Mononuclear cell (primary cell): ENCODE measurements around the gene PAXIP1. TPM values are rescaled to one million over a fixed set of nuclear protein-coding genes. Genes with fewer than 3 reads are reported as not detected.
"Not testable (repeated sequence)": the region's sequence is repeated elsewhere in the genome, so short reads cannot be mapped to it uniquely, and the experiment has no call there.

Experiments
- H3K27me3 ChIP-seq: 2 replicates; pipeline ENCODE4 v1.6.0; 2011; ENCODE audit warnings: low read length, control low read depth; ENCODE audit not compliant: insufficient read depth
- H3K4me1 ChIP-seq: 2 replicates; pipeline ENCODE4 v1.5.1; 2011; ENCODE audit warnings: mild to moderate bottlenecking, low read length, control low read depth; ENCODE audit not compliant: insufficient read depth
- H3K4me3 ChIP-seq: 2 replicates; pipeline ENCODE4 v1.5.1; 2011; ENCODE audit warnings: mild to moderate bottlenecking, low read length, moderate library complexity
- H3K9me3 ChIP-seq: 2 replicates; pipeline ENCODE4 v1.5.1; 2011; ENCODE audit warnings: low read depth, mild to moderate bottlenecking, control low read depth, low read length
- total RNA-seq: library from RNA; depleted of rRNA; stranded (reverse); fragments of >200 nt; gene quantifications from one replicate; pipeline ENCODE4 v1.2.3, GENCODE V29; 2012

The PAXIP1 gene
- total RNA-seq = 6.3 TPM

DNA sequence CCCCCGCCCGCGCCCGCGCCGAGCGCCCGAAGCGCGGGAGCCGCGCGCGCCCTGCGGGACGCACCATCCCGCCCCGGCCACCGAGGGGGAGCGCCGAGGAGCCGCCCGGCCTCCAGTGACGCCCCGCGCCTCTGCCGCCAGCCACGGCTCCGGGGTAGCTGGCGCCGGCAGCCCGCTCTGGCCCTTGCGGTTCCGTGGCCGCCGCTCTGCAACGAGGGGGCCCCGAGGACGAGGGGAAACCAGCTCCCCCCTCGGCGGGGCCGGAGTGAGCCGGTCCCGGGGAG lies at the start of gene PAXIP1:
TSS of gene PAXIP1 (minus strand) at position 33 of the 284 bp plus-strand sequence. CDS start 195 bp downstream, outside the sequence.
- H3K27me3 ChIP-seq = no peaks in the 10 kb centered on the region
- H3K4me3 ChIP-seq = peak within 1 kb of the TSS; percentile 94
- H3K4me1 ChIP-seq = peaks cover 27% of the 10 kb centered on the region
- no peaks in the 10 kb centered on the region for H3K9me3 ChIP-seq

DNA sequence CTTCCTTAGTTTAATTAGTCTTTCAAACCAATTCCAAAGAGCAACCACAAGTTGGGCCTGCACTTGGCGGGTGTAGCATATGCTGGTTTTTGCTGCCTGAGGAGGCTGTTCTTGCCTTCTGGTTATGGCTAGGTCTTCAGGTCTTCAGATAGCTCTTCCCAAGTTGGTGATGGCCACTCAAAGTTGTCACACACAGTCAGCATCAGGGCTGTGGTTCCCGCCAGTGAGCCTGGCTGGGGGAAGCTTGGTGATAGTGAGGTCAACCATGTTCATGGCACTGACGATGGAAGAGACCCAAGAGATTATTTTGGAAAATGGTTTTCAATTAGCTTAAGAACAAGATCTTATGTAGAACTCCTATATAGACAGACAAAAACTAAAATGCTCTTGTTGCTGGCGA lies 48.4 kb upstream of the PAXIP1 start:
- Histone ChIP-seq H3K4me1 (no peaks in the 10 kb centered on the region), H3K9me3 (no peaks in the 10 kb centered on the region), H3K4me3 (no peak overlapping the region), H3K27me3 (no peaks in the 10 kb centered on the region)

DNA sequence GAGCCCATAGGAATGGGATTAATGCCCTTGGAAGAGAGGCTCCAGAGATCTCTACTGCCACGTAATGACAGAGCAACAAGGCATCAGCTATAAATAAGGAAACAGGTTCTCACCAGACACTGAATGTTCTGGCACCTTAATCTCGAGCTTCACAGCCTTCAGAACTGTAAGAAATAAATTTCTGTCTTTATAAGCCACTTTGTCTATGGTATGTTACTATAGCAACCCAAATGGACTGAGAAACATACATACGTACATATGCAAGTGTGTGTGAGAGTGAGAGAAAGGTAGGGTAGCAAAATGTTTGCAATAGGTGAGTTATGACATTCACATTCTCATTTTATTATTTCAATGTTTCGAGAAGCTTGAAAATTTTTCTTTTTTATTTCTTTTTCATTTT lies 45.1 kb upstream of the PAXIP1 start:
- H3K4me3 ChIP-seq = no peak overlapping the region
- H3K27me3 ChIP-seq = no peaks in the 10 kb centered on the region
- H3K9me3 ChIP-seq = no peaks in the 10 kb centered on the region
- H3K4me1 ChIP-seq = no peaks in the 10 kb centered on the region

- H3K9me3 ChIP-seq = no peaks in the 10 kb centered on the region
- no peak overlapping the region for H3K4me3 ChIP-seq
- H3K27me3 ChIP-seq = no peaks in the 10 kb centered on the region
- H3K4me1 ChIP-seq = no peaks in the 10 kb centered on the region
Measured at GRCh38 chr7:155043756-155044155, 40.8 kb upstream of the PAXIP1 start.

GRCh38 chr7:155038335-155038734 lies 35.4 kb upstream of the PAXIP1 start:
- Histone ChIP-seq H3K4me1 (no peaks in the 10 kb centered on the region), H3K4me3 (no peak overlapping the region), H3K9me3 (no peaks in the 10 kb centered on the region), H3K27me3 (no peaks in the 10 kb centered on the region)

- H3K4me3 ChIP-seq, H3K4me1 ChIP-seq, H3K27me3 ChIP-seq, H3K9me3 ChIP-seq: not testable (repeated sequence)
Measured at GRCh38 chr7:155034495-155034894, 31.6 kb upstream of the PAXIP1 start.

GRCh38 chr7:155032978-155033377 lies 30.1 kb upstream of the PAXIP1 start:
- Histone ChIP-seq H3K4me3 (no peak overlapping the region), H3K4me1 (no peaks in the 10 kb centered on the region), H3K9me3 (no peaks in the 10 kb centered on the region), H3K27me3 (no peaks in the 10 kb centered on the region)

GRCh38 chr7:155027879-155028278 lies 25.0 kb upstream of the PAXIP1 start:
- H3K4me1 ChIP-seq = no peaks in the 10 kb centered on the region
- H3K27me3 ChIP-seq = no peaks in the 10 kb centered on the region
- H3K4me3 ChIP-seq = no peak overlapping the region
- no peaks in the 10 kb centered on the region for H3K9me3 ChIP-seq

- Histone ChIP-seq H3K4me3 (no peak overlapping the region), H3K9me3 (no peaks in the 10 kb centered on the region), H3K4me1 (no peaks in the 10 kb centered on the region), H3K27me3 (no peaks in the 10 kb centered on the region)
Measured at GRCh38 chr7:155021699-155022145, 18.8 kb upstream of the PAXIP1 start.

GRCh38 chr7:155020996-155021395 lies 18.1 kb upstream of the PAXIP1 start:
- H3K27me3 ChIP-seq = no peaks in the 10 kb centered on the region
- H3K4me3 ChIP-seq = no peak overlapping the region
- H3K4me1 ChIP-seq = no peaks in the 10 kb centered on the region
- no peaks in the 10 kb centered on the region for H3K9me3 ChIP-seq

GRCh38 chr7:155017834-155018233 lies 14.9 kb upstream of the PAXIP1 start:
- H3K4me3 ChIP-seq = no peak overlapping the region
- no peaks in the 10 kb centered on the region for H3K27me3 ChIP-seq
- no peaks in the 10 kb centered on the region for H3K4me1 ChIP-seq
- H3K9me3 ChIP-seq = no peaks in the 10 kb centered on the region

- no peaks in the 10 kb centered on the region for H3K9me3 ChIP-seq
- H3K4me3 ChIP-seq = no peak overlapping the region
- no peaks in the 10 kb centered on the region for H3K27me3 ChIP-seq
- no peaks in the 10 kb centered on the region for H3K4me1 ChIP-seq
Measured at GRCh38 chr7:155011086-155011485, 8.2 kb upstream of the PAXIP1 start.

DNA sequence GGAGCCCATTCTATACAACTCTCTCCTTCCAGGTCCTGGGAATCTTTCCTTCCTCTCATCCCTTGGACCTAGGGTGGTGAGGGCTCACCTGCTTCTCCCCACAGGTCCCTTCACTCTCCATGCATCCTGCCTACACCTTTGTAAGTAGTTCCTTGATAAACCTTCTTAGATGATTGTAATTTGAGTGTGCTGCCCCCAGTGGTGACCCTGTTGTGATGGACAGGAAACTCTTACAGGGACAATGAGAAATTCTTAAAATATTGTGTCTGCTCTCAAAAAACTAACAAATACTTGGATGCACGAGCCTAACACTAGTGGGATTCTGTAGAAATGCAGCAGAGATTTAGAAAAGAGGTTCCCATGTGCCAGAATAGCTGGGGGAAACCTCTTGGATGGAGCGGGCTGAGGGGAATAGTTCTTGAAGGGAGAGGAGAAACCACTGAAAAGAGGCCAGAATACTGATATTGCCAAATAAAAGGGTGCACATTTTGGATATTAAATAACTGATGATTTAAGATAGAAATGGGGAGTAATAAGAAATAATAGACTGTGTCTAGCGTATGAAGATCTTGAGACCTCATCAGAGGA lies 6.7 kb upstream of the PAXIP1 start:
- H3K4me3 ChIP-seq = no peak overlapping the region
- no peaks in the 10 kb centered on the region for H3K9me3 ChIP-seq
- no peaks in the 10 kb centered on the region for H3K4me1 ChIP-seq
- no peaks in the 10 kb centered on the region for H3K27me3 ChIP-seq

- Histone ChIP-seq H3K4me1 (peaks cover 11% of the 10 kb centered on the region), H3K27me3 (no peaks in the 10 kb centered on the region), H3K4me3 (no peak overlapping the region), H3K9me3 (no peaks in the 10 kb centered on the region)
Measured at GRCh38 chr7:155007947-155008346, 5.0 kb upstream of the PAXIP1 start.

- H3K4me1 ChIP-seq = peaks cover 27% of the 10 kb centered on the region
- no peaks in the 10 kb centered on the region for H3K9me3 ChIP-seq
- H3K4me3 ChIP-seq = peak overlapping the region; percentile 94
Measured at GRCh38 chr7:155003376-155004214, 671 bp upstream of the PAXIP1 start.

More at GRCh38 chr7:155003376-155004214, 671 bp upstream of the PAXIP1 start:
- H3K27me3 ChIP-seq = no peaks in the 10 kb centered on the region
